ENCODE data around the gene SOAT1. TPM values are rescaled to one million over a fixed set of nuclear protein-coding genes. Genes with fewer than 3 reads are reported as not detected.

Gene SOAT1
- total and polyA plus RNA-seq, 7 donors, result 2.4 to 14.7 (median 13.2) TPM

- DNase-seq, result no peak
- H3K4me3 ChIP-seq, result no peak overlapping the region
- peaks cover 0 to 22% (median 2%) of the 10 kb centered on the region in 4 donors for H3K36me3 ChIP-seq
- H3K27ac ChIP-seq, result no peak overlapping the region
- H3K27me3 ChIP-seq, result no peaks in the 10 kb centered on the region
- 63 to 80% methylated on average over 4 of the region's 4 CpGs for WGBS, 2 donors
- intact Hi-C loops (cut with DNase I), result no loop called here
- no peaks in the 10 kb centered on the region for H3K9me3 ChIP-seq
- TF ChIP-seq CTCF (IDR thresholded peaks at IDR 0.05), result no peak
- no peak for TF ChIP-seq POLR2AphosphoS5 (IDR thresholded peaks at IDR 0.05)
- TF ChIP-seq EP300 (IDR thresholded peaks at IDR 0.05), result no peak
- TF ChIP-seq POLR2A (IDR thresholded peaks at IDR 0.05), result no peak
- H3K4me1 ChIP-seq, result no peaks in the 10 kb centered on the region
Measured at GRCh38 chr1:179323436-179323835, 29.8 kb downstream of the SOAT1 start.

- Histone ChIP-seq H3K36me3 (peaks cover 0 to 22% (median 2%) of the 10 kb centered on the region in 4 donors), H3K27me3 (no peaks in the 10 kb centered on the region), H3K9me3 (peaks cover 0 to 6% (median 1%) of the 10 kb centered on the region in 4 donors), H3K4me1 (no peaks in the 10 kb centered on the region), H3K4me3 (no peak overlapping the region), H3K27ac (no peak overlapping the region)
- TF ChIP-seq POLR2A (IDR thresholded peaks at IDR 0.05) (no peak), CTCF (IDR thresholded peaks at IDR 0.05) (no peak), POLR2AphosphoS5 (IDR thresholded peaks at IDR 0.05) (no peak), EP300 (IDR thresholded peaks at IDR 0.05) (no peak)
- DNase-seq, result no peak
- intact Hi-C loops (cut with DNase I), result no loop called here
- 65 to 94% methylated on average over 2 of the region's 2 CpGs for WGBS, 2 donors
Measured at GRCh38 chr1:179325836-179326235, 32.2 kb downstream of the SOAT1 start.

- H3K4me1 ChIP-seq, result no peaks in the 10 kb centered on the region
- no peak overlapping the region for H3K27ac ChIP-seq
- H3K36me3 ChIP-seq, result peaks cover 0 to 14% (median 2%) of the 10 kb centered on the region in 4 donors
- H3K27me3 ChIP-seq, result no peaks in the 10 kb centered on the region
- TF ChIP-seq POLR2A (IDR thresholded peaks at IDR 0.05), result no peak
- no peak for TF ChIP-seq CTCF (IDR thresholded peaks at IDR 0.05)
- no peak for TF ChIP-seq EP300 (IDR thresholded peaks at IDR 0.05)
- no peak for TF ChIP-seq POLR2AphosphoS5 (IDR thresholded peaks at IDR 0.05)
- no peak for DNase-seq
- intact Hi-C loops (cut with DNase I), result no loop called here
- no peak overlapping the region for H3K4me3 ChIP-seq
- WGBS, 2 donors, result 94 to 97% methylated on average over 3 of the region's 3 CpGs
- H3K9me3 ChIP-seq, result peaks cover 0 to 6% (median 1%) of the 10 kb centered on the region in 4 donors
Measured at GRCh38 chr1:179326746-179327145, 33.1 kb downstream of the SOAT1 start.

DNA sequence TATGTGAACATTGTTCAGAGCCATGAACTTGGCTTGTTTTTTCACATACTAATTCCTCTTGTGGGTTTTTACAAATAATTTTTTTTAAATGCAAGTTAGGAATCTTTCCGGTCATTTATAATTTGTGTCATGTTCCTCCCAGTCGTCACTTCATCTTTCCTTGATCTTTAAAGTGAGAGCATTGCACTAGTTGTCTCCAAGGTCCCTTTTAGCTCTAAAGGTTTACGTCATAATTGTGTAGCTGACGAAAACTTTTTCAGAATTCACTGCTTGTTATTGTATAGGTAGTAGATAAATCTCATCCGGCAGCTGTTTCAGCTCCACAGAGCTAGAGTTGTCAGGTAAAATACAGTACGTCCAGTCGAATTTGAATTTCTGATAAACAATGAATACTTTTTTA is 33.6 kb downstream of the SOAT1 start:
- no peaks in the 10 kb centered on the region for H3K4me1 ChIP-seq
- no peak overlapping the region for H3K27ac ChIP-seq
- no peak for DNase-seq
- peaks cover 0 to 14% (median 2%) of the 10 kb centered on the region in 4 donors for H3K36me3 ChIP-seq
- no peak overlapping the region for H3K4me3 ChIP-seq
- 92 to 94% methylated on average over 7 of the region's 7 CpGs for WGBS, 2 donors
- TF ChIP-seq POLR2AphosphoS5 (IDR thresholded peaks at IDR 0.05), result no peak
- TF ChIP-seq POLR2A (IDR thresholded peaks at IDR 0.05), result no peak
- TF ChIP-seq EP300 (IDR thresholded peaks at IDR 0.05), result no peak
- TF ChIP-seq CTCF (IDR thresholded peaks at IDR 0.05), result no peak
- intact Hi-C loops (cut with DNase I), result no loop called here
- H3K27me3 ChIP-seq, result no peaks in the 10 kb centered on the region
- peaks cover 0 to 6% (median 1%) of the 10 kb centered on the region in 4 donors for H3K9me3 ChIP-seq

DNA sequence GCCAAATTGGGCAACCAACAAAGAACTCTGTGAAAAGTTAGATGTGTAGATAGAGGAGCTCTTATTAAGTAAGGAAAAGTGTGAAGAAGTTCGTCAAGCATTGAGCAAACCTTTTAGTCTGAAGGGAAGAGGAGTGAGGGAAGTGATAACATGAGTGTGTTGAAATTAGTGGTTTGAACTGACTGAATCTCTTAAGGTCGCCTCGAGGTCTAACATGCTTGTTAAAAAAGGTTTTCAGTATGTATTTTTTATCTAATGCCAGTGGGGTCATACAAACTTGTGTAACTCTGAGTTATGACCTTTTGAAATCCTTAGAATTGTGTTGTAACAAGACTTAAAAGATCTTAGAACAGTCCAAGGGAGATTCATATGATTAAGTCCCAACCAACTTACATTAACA is 34.1 kb downstream of the SOAT1 start:
- 77 to 86% methylated on average over 3 of the region's 3 CpGs for WGBS, 2 donors
- no peak overlapping the region for H3K27ac ChIP-seq
- H3K27me3 ChIP-seq, result no peaks in the 10 kb centered on the region
- peaks cover 0 to 6% (median 1%) of the 10 kb centered on the region in 4 donors for H3K9me3 ChIP-seq
- intact Hi-C loops (cut with DNase I), result no loop called here
- peaks cover 0 to 14% (median 2%) of the 10 kb centered on the region in 4 donors for H3K36me3 ChIP-seq
- no peaks in the 10 kb centered on the region for H3K4me1 ChIP-seq
- H3K4me3 ChIP-seq, result no peak overlapping the region
- DNase-seq, result no peak
- TF ChIP-seq EP300 (IDR thresholded peaks at IDR 0.05) (no peak), POLR2A (IDR thresholded peaks at IDR 0.05) (no peak), CTCF (IDR thresholded peaks at IDR 0.05) (no peak), POLR2AphosphoS5 (IDR thresholded peaks at IDR 0.05) (no peak)

All from sigmoid colon (tissue), 7 donors.